Panc1 (cell line): ENCODE results near the gene FSTL4.

ENCODE experiments used
- POLR2AphosphoS5 ChIP-seq: IDR thresholded peaks from 2 replicates; pipeline ENCODE4 v1.6.1; 2012; ENCODE audit warnings: mild to moderate bottlenecking, low read depth, low read length, moderate library complexity
- SIN3A ChIP-seq: IDR thresholded peaks from 2 replicates; pipeline ENCODE4 v1.6.1; 2012; ENCODE audit warnings: low read depth, mild to moderate bottlenecking, low read length, moderate library complexity, borderline replicate concordance; ENCODE audit not compliant: insufficient read depth
- TF ChIP-seq, protein P1 (sequence below): fragments of 450-650 bp; IDR thresholded peaks from 2 replicates; pipeline ENCODE4 v1.5.1; 2017; ENCODE audit warnings: mild to moderate bottlenecking

DNA sequence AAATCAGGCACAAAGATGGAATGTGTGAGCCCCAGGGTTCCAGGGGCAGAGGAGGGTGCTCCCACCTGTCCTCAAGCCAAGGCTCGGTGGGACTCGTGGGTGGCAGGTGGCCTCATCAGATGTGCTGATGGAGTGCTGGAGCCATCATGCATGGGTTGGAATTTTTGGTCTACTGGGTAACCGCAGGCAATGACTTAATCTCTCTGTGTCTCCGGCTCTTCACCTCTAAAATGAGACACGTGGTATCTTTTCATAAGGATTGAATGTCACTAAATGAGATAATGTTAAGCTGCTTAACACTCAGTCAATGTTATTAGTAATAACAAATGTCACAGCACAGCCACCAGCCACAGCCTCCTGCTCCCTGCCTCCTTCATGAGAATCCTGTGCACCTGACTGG, 315.0 kb downstream of the FSTL4 start:
- TF ChIP-seq, protein P1, sequence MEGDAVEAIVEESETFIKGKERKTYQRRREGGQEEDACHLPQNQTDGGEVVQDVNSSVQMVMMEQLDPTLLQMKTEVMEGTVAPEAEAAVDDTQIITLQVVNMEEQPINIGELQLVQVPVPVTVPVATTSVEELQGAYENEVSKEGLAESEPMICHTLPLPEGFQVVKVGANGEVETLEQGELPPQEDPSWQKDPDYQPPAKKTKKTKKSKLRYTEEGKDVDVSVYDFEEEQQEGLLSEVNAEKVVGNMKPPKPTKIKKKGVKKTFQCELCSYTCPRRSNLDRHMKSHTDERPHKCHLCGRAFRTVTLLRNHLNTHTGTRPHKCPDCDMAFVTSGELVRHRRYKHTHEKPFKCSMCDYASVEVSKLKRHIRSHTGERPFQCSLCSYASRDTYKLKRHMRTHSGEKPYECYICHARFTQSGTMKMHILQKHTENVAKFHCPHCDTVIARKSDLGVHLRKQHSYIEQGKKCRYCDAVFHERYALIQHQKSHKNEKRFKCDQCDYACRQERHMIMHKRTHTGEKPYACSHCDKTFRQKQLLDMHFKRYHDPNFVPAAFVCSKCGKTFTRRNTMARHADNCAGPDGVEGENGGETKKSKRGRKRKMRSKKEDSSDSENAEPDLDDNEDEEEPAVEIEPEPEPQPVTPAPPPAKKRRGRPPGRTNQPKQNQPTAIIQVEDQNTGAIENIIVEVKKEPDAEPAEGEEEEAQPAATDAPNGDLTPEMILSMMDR: no peak
- no peak for TF ChIP-seq POLR2AphosphoS5
- TF ChIP-seq SIN3A: no peak
